ENCODE data around the gene DLGAP4.

DLGAP4 gene

GRCh38 chr20:36312724-36313441, 6.7 kb downstream of the DLGAP4 start:
- no peak overlapping the region for H3K27ac ChIP-seq (replicated peaks)
- H3K4me3 ChIP-seq (replicated peaks; ENCODE audit: insufficient read depth, low read length) = no peak overlapping the region
- TF ChIP-seq SPI1 (IDR thresholded peaks at IDR 0.05; ENCODE audit: borderline replicate concordance, low read depth) (no peak), POLR2AphosphoS5 (IDR thresholded peaks at IDR 0.05; ENCODE audit: low read depth) (no peak)
- TF ChIP-seq, protein P1, sequence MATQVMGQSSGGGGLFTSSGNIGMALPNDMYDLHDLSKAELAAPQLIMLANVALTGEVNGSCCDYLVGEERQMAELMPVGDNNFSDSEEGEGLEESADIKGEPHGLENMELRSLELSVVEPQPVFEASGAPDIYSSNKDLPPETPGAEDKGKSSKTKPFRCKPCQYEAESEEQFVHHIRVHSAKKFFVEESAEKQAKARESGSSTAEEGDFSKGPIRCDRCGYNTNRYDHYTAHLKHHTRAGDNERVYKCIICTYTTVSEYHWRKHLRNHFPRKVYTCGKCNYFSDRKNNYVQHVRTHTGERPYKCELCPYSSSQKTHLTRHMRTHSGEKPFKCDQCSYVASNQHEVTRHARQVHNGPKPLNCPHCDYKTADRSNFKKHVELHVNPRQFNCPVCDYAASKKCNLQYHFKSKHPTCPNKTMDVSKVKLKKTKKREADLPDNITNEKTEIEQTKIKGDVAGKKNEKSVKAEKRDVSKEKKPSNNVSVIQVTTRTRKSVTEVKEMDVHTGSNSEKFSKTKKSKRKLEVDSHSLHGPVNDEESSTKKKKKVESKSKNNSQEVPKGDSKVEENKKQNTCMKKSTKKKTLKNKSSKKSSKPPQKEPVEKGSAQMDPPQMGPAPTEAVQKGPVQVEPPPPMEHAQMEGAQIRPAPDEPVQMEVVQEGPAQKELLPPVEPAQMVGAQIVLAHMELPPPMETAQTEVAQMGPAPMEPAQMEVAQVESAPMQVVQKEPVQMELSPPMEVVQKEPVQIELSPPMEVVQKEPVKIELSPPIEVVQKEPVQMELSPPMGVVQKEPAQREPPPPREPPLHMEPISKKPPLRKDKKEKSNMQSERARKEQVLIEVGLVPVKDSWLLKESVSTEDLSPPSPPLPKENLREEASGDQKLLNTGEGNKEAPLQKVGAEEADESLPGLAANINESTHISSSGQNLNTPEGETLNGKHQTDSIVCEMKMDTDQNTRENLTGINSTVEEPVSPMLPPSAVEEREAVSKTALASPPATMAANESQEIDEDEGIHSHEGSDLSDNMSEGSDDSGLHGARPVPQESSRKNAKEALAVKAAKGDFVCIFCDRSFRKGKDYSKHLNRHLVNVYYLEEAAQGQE (IDR thresholded peaks at IDR 0.05; ENCODE audit: insufficient replicate concordance, low read depth) = no peak
- no peak for DNase-seq (ENCODE audit: low read depth in 1 of 2, low spot score in 1 of 2)
- H3K27me3 ChIP-seq (ENCODE audit: insufficient read depth, poor library complexity, severe bottlenecking) = peaks cover 7% of the 10 kb centered on the region

DNA sequence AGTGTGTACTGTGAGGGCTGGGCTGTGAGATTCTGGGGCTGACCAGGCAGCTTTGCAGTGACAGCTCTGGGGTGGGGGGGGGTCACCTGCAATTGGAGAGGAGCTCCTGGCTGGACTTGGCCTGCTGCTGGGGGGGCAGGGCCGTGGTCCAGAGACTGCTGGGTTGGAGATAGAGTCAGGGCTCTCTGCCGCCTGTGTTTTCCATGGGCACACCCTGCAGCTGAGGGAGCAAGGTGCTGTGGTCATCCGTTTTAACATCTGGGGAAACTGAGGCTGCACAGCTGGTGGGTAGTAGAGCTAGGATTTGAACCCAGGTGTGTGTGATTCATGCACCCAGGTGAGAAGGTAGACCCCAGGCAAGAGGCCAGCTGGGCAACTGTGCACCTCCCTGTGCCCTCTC, 7.3 kb downstream of the DLGAP4 start:
- no peak for DNase-seq (ENCODE audit: low read depth in 1 of 2, low spot score in 1 of 2)
- Histone ChIP-seq H3K27me3 (ENCODE audit: insufficient read depth, poor library complexity, severe bottlenecking) (peaks cover 2% of the 10 kb centered on the region), H3K4me3 (replicated peaks; ENCODE audit: insufficient read depth, low read length) (no peak overlapping the region), H3K27ac (replicated peaks) (no peak overlapping the region)
- TF ChIP-seq SPI1 (IDR thresholded peaks at IDR 0.05; ENCODE audit: borderline replicate concordance, low read depth) = no peak
- TF ChIP-seq POLR2AphosphoS5 (IDR thresholded peaks at IDR 0.05; ENCODE audit: low read depth) = no peak
- TF ChIP-seq, protein P1 (IDR thresholded peaks at IDR 0.05; ENCODE audit: insufficient replicate concordance, low read depth) = no peak
- TF ChIP-seq, protein P2, sequence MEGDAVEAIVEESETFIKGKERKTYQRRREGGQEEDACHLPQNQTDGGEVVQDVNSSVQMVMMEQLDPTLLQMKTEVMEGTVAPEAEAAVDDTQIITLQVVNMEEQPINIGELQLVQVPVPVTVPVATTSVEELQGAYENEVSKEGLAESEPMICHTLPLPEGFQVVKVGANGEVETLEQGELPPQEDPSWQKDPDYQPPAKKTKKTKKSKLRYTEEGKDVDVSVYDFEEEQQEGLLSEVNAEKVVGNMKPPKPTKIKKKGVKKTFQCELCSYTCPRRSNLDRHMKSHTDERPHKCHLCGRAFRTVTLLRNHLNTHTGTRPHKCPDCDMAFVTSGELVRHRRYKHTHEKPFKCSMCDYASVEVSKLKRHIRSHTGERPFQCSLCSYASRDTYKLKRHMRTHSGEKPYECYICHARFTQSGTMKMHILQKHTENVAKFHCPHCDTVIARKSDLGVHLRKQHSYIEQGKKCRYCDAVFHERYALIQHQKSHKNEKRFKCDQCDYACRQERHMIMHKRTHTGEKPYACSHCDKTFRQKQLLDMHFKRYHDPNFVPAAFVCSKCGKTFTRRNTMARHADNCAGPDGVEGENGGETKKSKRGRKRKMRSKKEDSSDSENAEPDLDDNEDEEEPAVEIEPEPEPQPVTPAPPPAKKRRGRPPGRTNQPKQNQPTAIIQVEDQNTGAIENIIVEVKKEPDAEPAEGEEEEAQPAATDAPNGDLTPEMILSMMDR (IDR thresholded peaks at IDR 0.05; ENCODE audit: insufficient read depth, low read length) = no peak
- no peak for TF ChIP-seq GABPA (IDR thresholded peaks at IDR 0.05; ENCODE audit: low read depth)

DNA sequence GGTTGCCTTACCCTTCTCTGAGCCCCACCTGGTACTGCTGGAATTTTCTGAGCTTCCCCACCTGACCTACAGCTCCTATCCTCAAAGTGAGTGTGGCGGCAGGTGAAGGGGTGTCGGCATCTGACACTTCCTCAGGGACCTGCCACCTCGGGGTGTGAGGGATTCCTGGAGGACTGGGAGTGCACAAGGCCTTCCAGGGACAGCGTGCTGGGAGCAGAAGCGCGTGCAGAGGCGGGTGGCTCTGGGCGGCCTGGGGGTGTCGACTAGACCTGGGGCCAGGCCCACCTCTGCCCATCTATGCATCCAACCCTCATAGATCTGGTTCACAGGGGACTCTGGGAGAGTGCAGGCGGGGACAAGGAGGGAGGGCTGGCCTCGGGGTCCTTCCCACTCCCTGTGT, 7.8 kb downstream of the DLGAP4 start:
- no peak for TF ChIP-seq POLR2AphosphoS5 (IDR thresholded peaks at IDR 0.05; ENCODE audit: low read depth)
- TF ChIP-seq, protein P1 (IDR thresholded peaks at IDR 0.05; ENCODE audit: insufficient replicate concordance, low read depth) = no peak
- no peak for TF ChIP-seq GABPA (IDR thresholded peaks at IDR 0.05; ENCODE audit: low read depth)
- no peak for TF ChIP-seq SPI1 (IDR thresholded peaks at IDR 0.05; ENCODE audit: borderline replicate concordance, low read depth)
- TF ChIP-seq, protein P2 (IDR thresholded peaks at IDR 0.05; ENCODE audit: insufficient read depth, low read length) = no peak
- peaks cover 2% of the 10 kb centered on the region for H3K27me3 ChIP-seq (ENCODE audit: insufficient read depth, poor library complexity, severe bottlenecking)

More for the DNA sequence above, 7.8 kb downstream of the DLGAP4 start:
- Histone ChIP-seq H3K27ac (replicated peaks) (no peak overlapping the region), H3K4me3 (replicated peaks; ENCODE audit: insufficient read depth, low read length) (no peak overlapping the region)
- DNase-seq (ENCODE audit: low read depth in 1 of 2, low spot score in 1 of 2) = no peak
